DND-41 (cell line): ENCODE data around the gene PNMA1.

Experiments
- ATAC-seq: fragments of 200-7000 bp; cut with Tn5 transposase; 3 replicates; pipeline ENCODE4 v1.9.1; 2021; ENCODE audit warnings: low read depth; ENCODE audit not compliant: insufficient read depth
- DNase-seq: peaks from one replicate; pipeline ENCODE4 v3.0.0-alpha.2; 2020
- H2AFZ ChIP-seq: 2 replicates; pipeline ENCODE4 v1.6.0; 2012; ENCODE audit warnings: low read depth, low read length
- H3K27ac ChIP-seq: 2 replicates; pipeline ENCODE4 v1.5.1; 2012; ENCODE audit warnings: low read length, inconsistent platforms
- H3K27me3 ChIP-seq: fragments of 200-600 bp; sonication (generic); 2 replicates; pipeline ENCODE4 v1.6.0; 2012; ENCODE audit warnings: low read length, mild to moderate bottlenecking, inconsistent platforms; ENCODE audit not compliant: insufficient read depth, poor library complexity
- H3K36me3 ChIP-seq: 2 replicates; pipeline ENCODE4 v1.5.1; 2012; ENCODE audit warnings: low read length, inconsistent platforms; ENCODE audit not compliant: insufficient read depth
- H3K4me1 ChIP-seq: 2 replicates; pipeline ENCODE4 v1.5.1; 2012; ENCODE audit warnings: mild to moderate bottlenecking, low read length; ENCODE audit not compliant: insufficient read depth
- H3K4me2 ChIP-seq: 2 replicates; pipeline ENCODE4 v1.6.0; 2012; ENCODE audit warnings: mild to moderate bottlenecking, moderate library complexity, low read length, inconsistent platforms; ENCODE audit not compliant: insufficient read depth
- H3K4me3 ChIP-seq, 2 experiments: fragments of 200-600 bp in 1 of 2; shearing (Covaris generic) in 1 of 2; 2 replicates each; pipeline ENCODE4 v1.5.1; 2012 to 2016; ENCODE audit warnings: inconsistent platforms in 2 of 2, low read length in 2 of 2, mild to moderate bottlenecking in 2 of 2, low read depth in 1 of 2, moderate library complexity in 1 of 2
- H3K79me2 ChIP-seq: 2 replicates; pipeline ENCODE4 v1.6.0; 2012; ENCODE audit warnings: low read length, inconsistent platforms; ENCODE audit not compliant: insufficient read depth
- H3K9ac ChIP-seq: 2 replicates; pipeline ENCODE4 v1.6.0; 2012; ENCODE audit warnings: low read depth, mild to moderate bottlenecking, inconsistent platforms, low read length, moderate library complexity
- H3K9me3 ChIP-seq: 2 replicates; pipeline ENCODE4 v1.5.1; 2012; ENCODE audit warnings: low read length, moderate library complexity, mild to moderate bottlenecking, inconsistent platforms; ENCODE audit not compliant: insufficient read depth, severe bottlenecking
- H4K20me1 ChIP-seq: 2 replicates; pipeline ENCODE4 v1.6.0; 2012; ENCODE audit warnings: low read length; ENCODE audit not compliant: insufficient read depth
- EZH2 ChIP-seq: IDR thresholded peaks from 3 replicates; pipeline ENCODE4 v1.6.1; 2012; ENCODE audit warnings: borderline replicate concordance, low read depth, mild to moderate bottlenecking, moderate library complexity, low read length, inconsistent platforms; ENCODE audit not compliant: severe bottlenecking
- TF ChIP-seq, protein P1 (sequence below): IDR thresholded peaks from 2 replicates; pipeline ENCODE4 v1.5.1; 2012; ENCODE audit warnings: borderline replicate concordance, low read length, moderate library complexity, mild to moderate bottlenecking; ENCODE audit not compliant: poor library complexity, severe bottlenecking; ENCODE audit errors: extremely low read depth

Gene PNMA1

GRCh38 chr14:73700325-73700724 lies 13.9 kb downstream of the PNMA1 start:
- TF ChIP-seq EZH2 = no peak
- TF ChIP-seq, protein P1, sequence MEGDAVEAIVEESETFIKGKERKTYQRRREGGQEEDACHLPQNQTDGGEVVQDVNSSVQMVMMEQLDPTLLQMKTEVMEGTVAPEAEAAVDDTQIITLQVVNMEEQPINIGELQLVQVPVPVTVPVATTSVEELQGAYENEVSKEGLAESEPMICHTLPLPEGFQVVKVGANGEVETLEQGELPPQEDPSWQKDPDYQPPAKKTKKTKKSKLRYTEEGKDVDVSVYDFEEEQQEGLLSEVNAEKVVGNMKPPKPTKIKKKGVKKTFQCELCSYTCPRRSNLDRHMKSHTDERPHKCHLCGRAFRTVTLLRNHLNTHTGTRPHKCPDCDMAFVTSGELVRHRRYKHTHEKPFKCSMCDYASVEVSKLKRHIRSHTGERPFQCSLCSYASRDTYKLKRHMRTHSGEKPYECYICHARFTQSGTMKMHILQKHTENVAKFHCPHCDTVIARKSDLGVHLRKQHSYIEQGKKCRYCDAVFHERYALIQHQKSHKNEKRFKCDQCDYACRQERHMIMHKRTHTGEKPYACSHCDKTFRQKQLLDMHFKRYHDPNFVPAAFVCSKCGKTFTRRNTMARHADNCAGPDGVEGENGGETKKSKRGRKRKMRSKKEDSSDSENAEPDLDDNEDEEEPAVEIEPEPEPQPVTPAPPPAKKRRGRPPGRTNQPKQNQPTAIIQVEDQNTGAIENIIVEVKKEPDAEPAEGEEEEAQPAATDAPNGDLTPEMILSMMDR = no peak

GRCh38 chr14:73696466-73697400 lies 17.5 kb downstream of the PNMA1 start:
- Histone ChIP-seq H3K9ac (no peak overlapping the region), H3K4me1 (no peaks in the 10 kb centered on the region), H3K27me3 (no peaks in the 10 kb centered on the region), H2AFZ (no peak overlapping the region), H3K36me3 (peaks cover 9% of the 10 kb centered on the region; the same call in 1 of the 2 replicates), H3K79me2 (no peaks in the 10 kb centered on the region), H3K9me3 (no peaks in the 10 kb centered on the region), H3K27ac (no peak overlapping the region), H4K20me1 (no peaks in the 10 kb centered on the region), H3K4me2 (no peak overlapping the region), H3K4me3 (no peak overlapping the region)
- no peak for TF ChIP-seq EZH2
- TF ChIP-seq, protein P1 = no peak
- no peak for DNase-seq
- no peak for ATAC-seq

More at GRCh38 chr14:73700325-73700724, 13.9 kb downstream of the PNMA1 start:
- no peaks in the 10 kb centered on the region for H4K20me1 ChIP-seq
- no peak overlapping the region for H3K4me2 ChIP-seq
- no peaks in the 10 kb centered on the region for H3K4me1 ChIP-seq
- H3K27me3 ChIP-seq = no peaks in the 10 kb centered on the region
- H3K79me2 ChIP-seq = no peaks in the 10 kb centered on the region
- H3K9me3 ChIP-seq = no peaks in the 10 kb centered on the region
- no peak overlapping the region for H3K4me3 ChIP-seq
- H3K27ac ChIP-seq = no peak overlapping the region
- peaks cover 6% of the 10 kb centered on the region; the same call in 1 of the 2 replicates for H3K36me3 ChIP-seq
- no peak overlapping the region for H2AFZ ChIP-seq
- ATAC-seq = no peak
- no peak for DNase-seq
- H3K9ac ChIP-seq = no peak overlapping the region

DNA sequence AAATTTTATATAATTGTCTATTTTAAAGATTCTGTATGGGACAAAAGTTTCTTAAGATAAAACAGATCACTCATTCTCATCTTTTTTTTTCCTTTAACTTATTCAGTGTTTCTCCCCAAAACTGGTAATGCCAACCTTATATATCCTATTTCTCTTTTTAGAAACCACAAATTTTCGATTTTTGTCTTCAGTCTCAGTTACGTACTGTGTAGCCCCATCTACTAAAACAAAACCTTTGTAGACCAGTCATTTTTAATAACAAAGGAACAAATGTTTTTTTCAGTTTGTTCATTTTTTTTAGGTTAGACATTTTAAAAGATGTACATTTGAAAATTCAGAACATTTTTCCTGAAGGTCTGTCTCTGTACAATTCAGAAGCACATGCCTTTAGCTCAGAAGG lies 18.2 kb downstream of the PNMA1 start:
- no peak overlapping the region for H3K27ac ChIP-seq
- TF ChIP-seq, protein P1 = no peak
- no peak for TF ChIP-seq EZH2
- no peak for ATAC-seq
- no peak overlapping the region for H2AFZ ChIP-seq
- no peak overlapping the region for H3K4me3 ChIP-seq
- peaks cover 9% of the 10 kb centered on the region; the same call in 1 of the 2 replicates for H3K36me3 ChIP-seq
- no peaks in the 10 kb centered on the region for H3K79me2 ChIP-seq
- H3K4me2 ChIP-seq = no peak overlapping the region
- no peaks in the 10 kb centered on the region for H3K4me1 ChIP-seq
- no peaks in the 10 kb centered on the region for H3K27me3 ChIP-seq
- H4K20me1 ChIP-seq = no peaks in the 10 kb centered on the region
- no peak overlapping the region for H3K9ac ChIP-seq
- no peak for DNase-seq
- H3K9me3 ChIP-seq = no peaks in the 10 kb centered on the region
